GM23338 (cell line): ENCODE data around the gene TMEM147. TPM values are rescaled to one million over a fixed set of nuclear protein-coding genes. Genes with fewer than 3 reads are reported as not detected.

ENCODE experiments used
- CREB1 ChIP-seq: fragments of 250-450 bp; sonication (Bioruptor Pico); IDR thresholded peaks from 2 replicates; pipeline ENCODE4 v1.5.0; 2020; ENCODE audit warnings: low read depth, mild to moderate bottlenecking, moderate library complexity
- ETS1 ChIP-seq: IDR thresholded peaks from 2 replicates; pipeline ENCODE4 v1.6.1; 2016; ENCODE audit warnings: antibody characterized with exemption
- EZH2 ChIP-seq: fragments of 200-600 bp; sonication (generic); IDR thresholded peaks from one replicate; pipeline ENCODE4 v1.8.0; 2017; ENCODE audit warnings: antibody characterized with exemption, mild to moderate bottlenecking, low read depth; ENCODE audit not compliant: unreplicated experiment
- JUNB ChIP-seq: IDR thresholded peaks from one replicate; pipeline ENCODE4 v1.6.1; 2016; ENCODE audit warnings: antibody characterized with exemption; ENCODE audit not compliant: unreplicated experiment
- NANOG ChIP-seq: IDR thresholded peaks from 2 replicates; pipeline ENCODE4 v1.6.1; 2016; ENCODE audit warnings: antibody characterized with exemption, borderline replicate concordance
- POLR2AphosphoS5 ChIP-seq: IDR thresholded peaks from 2 replicates; pipeline ENCODE4 v1.6.1; 2016; ENCODE audit warnings: antibody characterized with exemption, low read depth
- REST ChIP-seq: IDR thresholded peaks from one replicate; pipeline ENCODE4 v1.6.1; 2018; ENCODE audit warnings: antibody characterized with exemption; ENCODE audit not compliant: unreplicated experiment
- STAT1 ChIP-seq: IDR thresholded peaks from one replicate; pipeline ENCODE4 v1.6.1; 2016; ENCODE audit warnings: antibody characterized with exemption; ENCODE audit not compliant: unreplicated experiment
- ZNF114 ChIP-seq: fragments of 250-450 bp; sonication (Bioruptor Pico); IDR thresholded peaks from 2 replicates; pipeline ENCODE4 v1.5.0; 2020; ENCODE audit warnings: mild to moderate bottlenecking, moderate library complexity
- ZNF331 ChIP-seq: fragments of 250-450 bp; sonication (Bioruptor Pico); IDR thresholded peaks from 2 replicates; pipeline ENCODE4 v1.5.0; 2020; ENCODE audit warnings: low read depth, mild to moderate bottlenecking, moderate library complexity
- ZNF462 ChIP-seq: fragments of 250-450 bp; sonication (Bioruptor Pico); IDR thresholded peaks from 2 replicates; pipeline ENCODE4 v1.5.0; 2020; ENCODE audit warnings: mild to moderate bottlenecking, moderate library complexity
- polyA plus RNA-seq: library from polyadenylated mRNA; unstranded; fragments of >200 nt; fragmentation: Nextera tagmentation; extraction: Ambion mirVana; gene quantifications from 2 replicates; pipeline ENCODE4 v1.2.1, GENCODE V29; 2016
- total RNA-seq: library from RNA; depleted of rRNA; stranded (reverse); fragments of >200 nt; shearing (Covaris generic); gene quantifications from 2 replicates; pipeline ENCODE4 v1.2.3, GENCODE V29; 2014

Gene TMEM147
- total and polyA plus RNA-seq, 2 experiments from 2014 or later, result 164 to 272 TPM

GRCh38 chr19:35585848-35586247, 40.4 kb downstream of the TMEM147 start, which contains the start of gene PMIS2 (continued):
- TF ChIP-seq ZNF462 (CRISPR knock-in tag) (no peak), JUNB (no peak), EZH2 (no peak), ZNF331 (CRISPR knock-in tag) (no peak), NANOG (no peak), ETS1 (no peak), POLR2AphosphoS5 (no peak), CREB1 (CRISPR knock-in tag) (no peak), ZNF114 (CRISPR knock-in tag) (no peak), REST (no peak), STAT1 (no peak)
